GM19438 (cell line): Measurements from ENCODE around the gene MDH1B.
A peak's percentile ranks its signal among the peaks of the same experiment; 100 is the strongest.
"Not testable (repeated sequence)": the region's sequence is repeated elsewhere in the genome, so short reads cannot be mapped to it uniquely, and the experiment has no call there.

Experiments used
- ATAC-seq: cut with Tn5 transposase; IDR thresholded peaks from one replicate; pipeline ENCODE4 v1.9.1; 2021; ENCODE audit warnings: low read depth; ENCODE audit not compliant: unreplicated experiment

MDH1B gene

DNA sequence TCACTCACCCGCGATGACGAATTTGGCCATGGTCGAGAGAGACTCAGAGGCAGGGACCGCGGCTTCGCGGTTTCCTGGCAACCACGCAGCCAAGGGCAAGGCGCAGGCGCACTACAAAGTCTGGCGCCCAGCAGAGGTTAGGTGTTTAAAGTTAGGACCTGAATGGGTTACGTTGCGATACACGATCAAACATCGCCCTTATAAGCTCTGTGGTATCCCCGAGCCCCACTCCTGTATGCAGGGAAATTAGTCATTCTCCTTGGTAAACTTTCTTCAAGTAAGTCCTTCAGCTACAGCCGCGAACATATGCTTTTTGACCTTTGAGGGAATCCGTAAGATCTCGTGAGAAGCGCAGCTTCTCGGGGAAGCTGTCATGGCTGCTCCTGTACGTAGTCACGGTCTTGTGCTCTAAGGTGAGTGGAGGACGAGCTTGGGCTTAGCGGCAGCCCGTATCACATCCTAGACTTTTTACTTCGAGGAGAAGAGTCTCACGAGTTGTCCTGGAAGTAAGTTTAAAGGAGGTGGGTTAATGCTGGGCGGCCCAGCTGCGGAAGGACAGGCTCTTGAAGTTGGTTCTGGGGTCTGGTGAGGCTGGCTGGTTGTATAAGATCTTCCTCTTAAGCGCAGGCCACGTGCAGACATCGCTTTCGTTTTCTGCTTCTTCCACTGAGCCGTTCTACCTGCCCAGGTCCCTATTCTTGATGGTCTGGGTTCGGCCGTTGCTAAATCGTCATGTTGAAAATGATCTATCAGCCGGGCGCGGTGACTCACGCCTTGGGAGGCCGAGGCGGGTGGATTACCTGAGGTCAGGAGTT is at the start of gene MDH1B, which contains the start of gene FASTKD2:
Gene MDH1B, minus strand, starts transcription at position 87 of the 815 bp plus-strand sequence. Its CDS starts 57 bp downstream, at position 30.
Gene FASTKD2, plus strand, starts transcription at position 365 of the 815 bp plus-strand sequence. CDS start 1,088 bp downstream, outside the sequence.
- ATAC-seq, result peak; percentile 95

- no peak for ATAC-seq
Observed at GRCh38 chr2:206814498-206814897, 49.4 kb upstream of the MDH1B start.

DNA sequence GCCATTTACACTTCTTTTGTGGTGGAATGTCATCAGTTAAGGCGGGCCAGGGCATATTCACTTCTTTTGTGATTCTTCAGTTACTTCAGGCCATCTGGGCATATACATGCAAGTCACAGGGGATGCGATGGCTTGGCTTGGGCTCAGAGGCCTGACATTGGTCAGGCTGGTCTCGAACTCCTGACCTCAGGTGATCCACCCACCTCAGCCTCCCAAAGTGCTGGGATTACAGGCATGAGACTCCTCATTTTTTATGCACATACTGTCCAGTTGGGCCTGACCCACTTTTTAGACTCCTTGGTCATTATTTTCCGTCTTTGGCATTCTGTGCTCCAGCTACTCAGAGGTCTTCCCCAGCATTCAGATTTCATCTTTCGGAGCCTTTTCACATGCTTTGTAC is 47.3 kb upstream of the MDH1B start:
- ATAC-seq, result not testable (repeated sequence)

- ATAC-seq, result not testable (repeated sequence)
Observed at GRCh38 chr2:206807624-206808023, 42.5 kb upstream of the MDH1B start.

- no peak for ATAC-seq
Observed at GRCh38 chr2:206805887-206806607, 40.9 kb upstream of the MDH1B start.

- ATAC-seq, result no peak
Observed at GRCh38 chr2:206804326-206804725, 39.2 kb upstream of the MDH1B start.

GRCh38 chr2:206802654-206803514 is 37.8 kb upstream of the MDH1B start:
- ATAC-seq, result no peak

GRCh38 chr2:206801418-206802189 is 36.5 kb upstream of the MDH1B start:
- no peak for ATAC-seq

DNA sequence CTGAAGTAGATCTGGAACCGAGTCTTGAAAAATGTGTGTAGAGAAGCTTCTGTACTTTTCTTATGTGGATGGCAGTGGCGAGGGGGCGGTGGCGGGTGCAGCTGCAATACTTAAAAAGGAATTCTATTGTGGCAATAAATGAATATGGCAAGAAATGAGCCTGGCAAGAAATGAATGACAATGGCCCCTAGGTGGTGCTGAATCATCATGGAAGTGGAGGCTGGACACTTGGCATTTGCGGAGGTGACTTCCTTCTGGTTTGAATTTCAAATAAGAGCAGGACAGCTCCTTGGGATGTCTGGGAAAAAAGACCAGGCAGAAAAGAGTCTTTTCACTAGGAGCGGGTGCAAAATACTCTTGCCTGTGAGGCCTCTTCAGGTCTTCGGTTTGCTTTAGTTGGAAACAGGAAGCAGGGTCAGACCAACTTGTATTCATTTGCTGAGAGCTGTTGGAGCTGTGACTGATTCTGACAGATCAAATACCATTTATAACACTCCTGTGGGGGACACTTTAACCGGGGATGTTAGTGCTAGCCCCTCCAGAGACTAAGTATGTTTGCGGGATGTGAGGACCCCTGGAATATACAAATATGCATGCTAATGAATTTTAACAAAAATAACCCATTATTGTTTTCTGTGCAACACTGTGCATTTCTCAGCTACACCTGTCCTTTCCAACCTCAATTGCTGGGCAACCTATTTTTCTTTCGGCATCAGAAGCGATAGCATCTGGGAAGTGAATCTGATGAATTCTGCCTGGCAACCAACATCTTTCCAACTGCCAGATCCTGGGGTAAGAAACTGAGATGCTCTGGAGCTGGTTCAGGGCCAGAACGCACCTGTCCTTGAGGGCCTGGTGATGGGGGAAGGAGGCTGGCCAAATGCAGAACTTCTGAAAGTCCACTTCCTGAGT is 35.6 kb upstream of the MDH1B start:
- ATAC-seq, result peak; percentile 41

DNA sequence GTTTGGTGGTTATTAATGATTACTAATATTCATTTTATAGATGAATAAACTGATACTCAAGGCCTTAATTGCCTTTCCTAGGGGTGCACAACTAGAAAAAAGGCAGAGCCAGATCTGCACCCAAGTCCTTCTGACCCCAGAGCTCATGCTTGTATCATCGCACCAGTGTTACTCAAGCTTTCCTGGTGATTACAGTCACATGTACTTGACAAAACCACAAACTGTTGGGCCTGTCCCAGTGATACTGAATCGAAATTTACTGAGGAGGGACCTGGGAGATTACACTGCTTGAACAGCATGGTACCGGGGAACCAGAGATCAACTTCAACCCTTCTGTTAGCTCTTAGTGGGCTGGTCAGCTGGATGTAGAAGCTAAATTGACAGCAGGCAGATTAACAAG is 34.0 kb upstream of the MDH1B start:
- no peak for ATAC-seq

GRCh38 chr2:206798000-206798399 is 32.9 kb upstream of the MDH1B start:
- peak; percentile 69 for ATAC-seq

DNA sequence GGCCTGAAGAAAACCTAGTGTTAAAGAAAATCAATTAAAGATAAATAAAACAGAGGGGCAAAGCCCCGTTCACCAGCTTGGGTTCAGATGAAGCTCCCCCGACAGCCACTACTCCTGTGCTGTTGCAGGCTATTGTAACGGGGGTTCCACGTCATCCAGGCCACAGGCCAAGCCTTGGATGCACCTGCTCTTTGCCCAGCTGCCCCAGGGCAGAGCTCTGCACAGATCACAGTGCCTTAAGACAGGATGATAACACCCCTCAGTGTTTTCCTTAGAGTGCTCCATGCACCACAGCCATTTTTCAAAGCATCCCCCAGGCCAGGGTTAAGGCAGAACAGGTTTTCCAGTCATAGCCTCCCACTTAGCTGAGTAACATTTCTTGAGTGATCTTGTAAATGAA is 32.2 kb upstream of the MDH1B start:
- no peak for ATAC-seq

- no peak for ATAC-seq
Observed at GRCh38 chr2:206792645-206793044, 27.5 kb upstream of the MDH1B start.

DNA sequence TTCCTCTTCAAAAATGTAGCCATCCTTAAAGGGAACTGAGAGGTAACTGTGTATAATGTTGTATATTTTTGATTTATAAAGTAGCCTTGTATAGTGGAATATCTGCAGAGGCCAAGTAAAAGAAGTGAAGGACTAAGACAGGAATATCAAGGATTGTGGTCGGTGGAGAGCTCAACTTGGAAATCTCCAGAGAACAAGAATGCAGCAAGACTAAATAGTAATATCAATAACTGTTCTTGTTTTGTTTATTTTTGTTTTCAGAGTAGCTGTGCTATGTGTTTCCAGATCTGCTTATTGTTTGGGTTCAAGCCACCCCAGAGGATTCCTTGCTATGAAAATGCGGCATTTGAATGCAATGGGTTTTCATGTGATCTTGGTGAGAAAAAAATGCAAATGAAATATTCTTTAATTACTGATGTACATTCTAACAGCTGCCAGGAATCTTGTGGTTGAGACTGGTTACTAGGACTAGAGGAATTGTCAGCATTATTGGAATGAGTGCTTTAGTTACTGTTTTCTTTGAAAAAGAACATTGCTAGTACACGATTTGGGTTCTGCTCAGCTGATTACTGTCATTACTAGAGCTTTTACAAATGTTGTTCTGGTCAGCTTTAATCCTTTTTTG is 25.3 kb upstream of the MDH1B start:
- ATAC-seq, result no peak

- ATAC-seq, result no peak
Observed at GRCh38 chr2:206784559-206785353, 19.6 kb upstream of the MDH1B start.

GRCh38 chr2:206783718-206784117 is 18.6 kb upstream of the MDH1B start:
- no peak for ATAC-seq

- no peak for ATAC-seq
Observed at GRCh38 chr2:206780671-206781070, 15.5 kb upstream of the MDH1B start.

GRCh38 chr2:206776432-206776831 is 11.3 kb upstream of the MDH1B start:
- no peak for ATAC-seq
